Neural progenitor cell (in vitro differentiated cells): ENCODE measurements around the gene TMEM256. TPM values are rescaled to one million over a fixed set of nuclear protein-coding genes. Genes with fewer than 3 reads are reported as not detected.

Source experiments
- DNase-seq: peaks from one replicate; pipeline ENCODE4 v3.0.0-alpha.2; 2016; ENCODE audit warnings: low spot score
- H2AFZ ChIP-seq: fragments of 200-600 bp; sonication (generic); replicated peaks from 2 replicates; pipeline ENCODE4 v1.6.1; 2016; ENCODE audit warnings: antibody characterized with exemption
- H3F3A ChIP-seq: fragments of 200-600 bp; sonication (generic); 2 replicates; pipeline ENCODE4 v1.6.1; 2016; ENCODE audit warnings: antibody characterized with exemption, low read depth
- H3K27ac ChIP-seq: fragments of 200-600 bp; sonication (generic); 2 replicates; pipeline ENCODE4 v1.5.1; 2016; ENCODE audit warnings: mild to moderate bottlenecking
- H3K27me3 ChIP-seq: fragments of 200-600 bp; sonication (generic); 2 replicates; pipeline ENCODE4 v1.6.1; 2016; ENCODE audit warnings: mild to moderate bottlenecking, moderate library complexity
- H3K36me3 ChIP-seq: fragments of 200-600 bp; sonication (generic); 2 replicates; pipeline ENCODE4 v1.5.1; 2016
- H3K4me1 ChIP-seq: fragments of 200-600 bp; sonication (generic); 2 replicates; pipeline ENCODE4 v1.6.1; 2016; ENCODE audit warnings: mixed run types
- H3K4me2 ChIP-seq: fragments of 200-600 bp; sonication (generic); 2 replicates; pipeline ENCODE4 v1.6.1; 2016
- H3K4me3 ChIP-seq: fragments of 200-600 bp; sonication (generic); 2 replicates; pipeline ENCODE4 v1.5.1; 2016
- H3K79me2 ChIP-seq: fragments of 200-600 bp; sonication (generic); 2 replicates; pipeline ENCODE4 v1.6.1; 2016; ENCODE audit warnings: low read depth
- H3K9ac ChIP-seq: fragments of 200-600 bp; sonication (generic); 2 replicates; pipeline ENCODE4 v1.6.1; 2016
- H3K9me3 ChIP-seq: fragments of 200-600 bp; sonication (generic); 2 replicates; pipeline ENCODE4 v1.5.1; 2016; ENCODE audit warnings: low read depth
- H4K20me1 ChIP-seq: fragments of 200-600 bp; sonication (generic); 2 replicates; pipeline ENCODE4 v1.6.1; 2016; ENCODE audit warnings: low read depth
- H3K27ac Mint-ChIP-seq: 3 replicates; pipeline ENCODE4 v1.8.0; 2021; ENCODE audit warnings: mixed read lengths
- H3K27me3 Mint-ChIP-seq: 2 replicates; pipeline ENCODE4 v1.8.0; 2022; ENCODE audit warnings: low read depth, mild to moderate bottlenecking, inconsistent platforms, moderate library complexity, mixed read lengths; ENCODE audit not compliant: insufficient read depth
- H3K36me3 Mint-ChIP-seq: 3 replicates; pipeline ENCODE4 v1.8.0; 2021; ENCODE audit warnings: mixed read lengths
- H3K4me1 Mint-ChIP-seq: 3 replicates; pipeline ENCODE4 v1.8.0; 2021; ENCODE audit warnings: mixed read lengths
- H3K4me3 Mint-ChIP-seq: 3 replicates; pipeline ENCODE4 v1.8.0; 2021; ENCODE audit warnings: mild to moderate bottlenecking, moderate library complexity, mixed read lengths
- H3K9me3 Mint-ChIP-seq: 3 replicates; pipeline ENCODE4 v1.8.0; 2020; ENCODE audit warnings: mixed read lengths
- CTCF ChIP-seq: fragments of 200-600 bp; sonication (generic); IDR thresholded peaks from 2 replicates; pipeline ENCODE4 v1.5.1; 2017; ENCODE audit warnings: antibody characterized with exemption, mild to moderate bottlenecking
- EZH2 ChIP-seq: fragments of 200-600 bp; sonication (generic); IDR thresholded peaks from 2 replicates; pipeline ENCODE4 v1.6.1; 2017; ENCODE audit warnings: antibody characterized with exemption, mild to moderate bottlenecking, moderate library complexity
- EZH2phosphoT487 ChIP-seq: fragments of 200-600 bp; sonication (generic); IDR thresholded peaks from 2 replicates; pipeline ENCODE4 v1.6.1; 2017; ENCODE audit warnings: antibody characterized with exemption
- total RNA-seq: library from RNA; depleted of rRNA; stranded (reverse); fragments of >200 nt; gene quantifications from 2 replicates; pipeline ENCODE4 v1.2.3, GENCODE V29; 2015; ENCODE audit warnings: low replicate concordance

The TMEM256 gene
- total RNA-seq = 72.0 and 152 TPM in 2 replicates

GRCh38 chr17:7403977-7404736 lies at the start of gene TMEM256:
TMEM256 (minus strand) TSS chr17:7404097; CDS start chr17:7404084, 13 bp downstream.
- TF ChIP-seq EZH2 (no peak), CTCF (no peak), EZH2phosphoT487 (no peak)
- H3K9me3 ChIP-seq = no peaks in the 10 kb centered on the region
- H3K9ac ChIP-seq = peak within 1 kb of the TSS; percentile 81
- H3K4me2 ChIP-seq = peak within 1 kb of the TSS; percentile 100
- peak; percentile 100 for DNase-seq
- Mint-ChIP-seq H3K9me3 (no peaks in the 10 kb centered on the region), H3K4me3 (peak within 1 kb of the TSS; percentile 96), H3K27me3 (peaks cover 13% of the 10 kb centered on the region), H3K4me1 (peaks cover 35% of the 10 kb centered on the region), H3K27ac (peak within 1 kb of the TSS; percentile 50), H3K36me3 (peaks cover 9% of the 10 kb centered on the region)
- peaks cover 50% of the 10 kb centered on the region for H3F3A ChIP-seq
- H3K4me3 ChIP-seq = peak within 1 kb of the TSS; percentile 97
- H4K20me1 ChIP-seq = peaks cover 36% of the 10 kb centered on the region
- H3K36me3 ChIP-seq = no peaks in the 10 kb centered on the region
- no peaks in the 10 kb centered on the region for H3K27me3 ChIP-seq
- H3K4me1 ChIP-seq = peaks cover 19% of the 10 kb centered on the region
- H3K79me2 ChIP-seq = peaks cover 46% of the 10 kb centered on the region
- H2AFZ ChIP-seq = no peak within 1 kb of the TSS
- H3K27ac ChIP-seq = peak within 1 kb of the TSS; percentile 58

GRCh38 chr17:7448461-7448860 lies 44.6 kb upstream of the TMEM256 start:
- Histone ChIP-seq H3K79me2 (no peaks in the 10 kb centered on the region), H2AFZ (no peak overlapping the region), H3F3A (peaks cover 22% of the 10 kb centered on the region), H3K27me3 (peaks cover 23% of the 10 kb centered on the region), H3K4me2 (no peak overlapping the region), H3K9me3 (no peaks in the 10 kb centered on the region), H3K9ac (no peak overlapping the region), H3K4me3 (no peak overlapping the region), H3K27ac (no peak overlapping the region), H3K36me3 (no peaks in the 10 kb centered on the region), H4K20me1 (no peaks in the 10 kb centered on the region), H3K4me1 (peaks cover 9% of the 10 kb centered on the region)
- H3K4me3 Mint-ChIP-seq = peak overlapping the region; percentile 31
- H3K36me3 Mint-ChIP-seq = no peaks in the 10 kb centered on the region
- no peak for TF ChIP-seq CTCF
- no peak for TF ChIP-seq EZH2
- TF ChIP-seq EZH2phosphoT487 = no peak
- H3K27ac Mint-ChIP-seq = no peak overlapping the region
- peaks cover 30% of the 10 kb centered on the region for H3K4me1 Mint-ChIP-seq
- no peak for DNase-seq
- H3K9me3 Mint-ChIP-seq = peaks cover 4% of the 10 kb centered on the region
- H3K27me3 Mint-ChIP-seq = peaks cover 4% of the 10 kb centered on the region

GRCh38 chr17:7445619-7445968 lies 41.7 kb upstream of the TMEM256 start:
- Mint-ChIP-seq H3K27ac (peak overlapping the region; percentile 91), H3K27me3 (peaks cover 4% of the 10 kb centered on the region), H3K4me1 (peaks cover 46% of the 10 kb centered on the region), H3K36me3 (no peaks in the 10 kb centered on the region), H3K9me3 (peaks cover 4% of the 10 kb centered on the region), H3K4me3 (peak overlapping the region; percentile 87)
- Histone ChIP-seq H3K4me1 (peaks cover 9% of the 10 kb centered on the region), H3K27me3 (peaks cover 34% of the 10 kb centered on the region), H2AFZ (peak overlapping the region; percentile 99), H3K9ac (no peak overlapping the region), H3F3A (peaks cover 28% of the 10 kb centered on the region), H4K20me1 (no peaks in the 10 kb centered on the region), H3K4me2 (peak overlapping the region; percentile 98), H3K27ac (no peak overlapping the region), H3K4me3 (peak overlapping the region; percentile 71), H3K36me3 (no peaks in the 10 kb centered on the region), H3K9me3 (no peaks in the 10 kb centered on the region), H3K79me2 (no peaks in the 10 kb centered on the region)
- TF ChIP-seq EZH2phosphoT487 (no peak), CTCF (no peak), EZH2 (no peak)
- DNase-seq = peak; percentile 89
